Body of pancreas (tissue), 4 donors: ENCODE measurements around the gene TXK.

Source experiments
- CTCF ChIP-seq, 7 experiments: fragments of 450-650 bp in 4 of 7; fragments of 200-600 bp in 3 of 7; sonication (generic) in 3 of 7; IDR thresholded peaks; one replicate each; pipeline ENCODE4 v1.5.1; 2016 to 2019; ENCODE audit warnings: antibody characterized with exemption in 7 of 7
- POLR2A ChIP-seq, 3 donors: fragments of 450-650 bp; IDR thresholded peaks; one replicate each; pipeline ENCODE4 v1.6.1; 2016; ENCODE audit warnings: antibody characterized with exemption in 3 of 3, mild to moderate bottlenecking in 2 of 3

- TF ChIP-seq CTCF (IDR thresholded peaks at IDR 0.05) (no peak), POLR2A (IDR thresholded peaks at IDR 0.05) (no peak)
Observed at GRCh38 chr4:48157271-48157670, 23.2 kb upstream of the TXK start.
